Coronary artery (tissue), 2 donors: ENCODE measurements around the gene BCL11A.

Experiments
- DNase-seq: peaks from one replicate; pipeline ENCODE4 v3.0.0-alpha.2; 2017; ENCODE audit warnings: low spot score
- H3K27ac ChIP-seq, 2 donors: fragments of 200-600 bp; sonication (generic); one replicate each; pipeline ENCODE4 v1.5.1; 2016 to 2019
- H3K4me3 ChIP-seq: fragments of 200-600 bp; sonication (generic); 2 replicates; pipeline ENCODE4 v1.5.1; 2016; ENCODE audit warnings: mild to moderate bottlenecking, moderate library complexity
- TF ChIP-seq, protein P1 (sequence below): fragments of 200-600 bp; sonication (generic); IDR thresholded peaks from one replicate; pipeline ENCODE4 v1.5.1; 2019; ENCODE audit warnings: antibody characterized with exemption

The BCL11A gene

DNA sequence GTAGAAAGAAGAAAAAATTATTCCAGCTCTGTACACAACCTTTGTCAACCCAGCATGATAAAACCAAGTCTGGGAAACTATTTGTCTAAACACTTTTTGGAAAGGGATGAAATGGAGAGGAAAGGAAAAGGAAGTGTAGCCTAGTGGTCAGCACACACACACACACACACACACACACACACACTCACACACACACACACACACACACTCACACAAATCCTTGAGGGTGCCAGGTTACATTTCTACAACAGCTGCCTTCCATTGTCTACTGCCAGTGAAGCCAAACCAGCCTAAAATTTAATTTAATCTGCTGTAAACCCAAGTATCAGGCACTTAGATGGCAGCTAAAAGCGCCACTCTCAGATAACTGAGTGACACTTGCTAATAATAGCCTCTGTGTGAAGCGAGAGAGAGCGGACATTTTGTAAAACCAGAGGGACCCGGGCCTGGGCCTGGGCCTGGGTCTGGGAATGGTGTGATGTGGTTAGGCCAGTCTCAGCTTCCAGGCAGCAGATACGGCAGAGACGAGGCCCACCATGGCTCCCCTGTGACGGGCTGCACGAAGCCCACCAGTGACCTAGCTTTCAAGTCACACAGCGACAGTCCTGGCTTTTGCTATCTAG, 32.4 kb downstream of the BCL11A start:
- TF ChIP-seq, protein P1, sequence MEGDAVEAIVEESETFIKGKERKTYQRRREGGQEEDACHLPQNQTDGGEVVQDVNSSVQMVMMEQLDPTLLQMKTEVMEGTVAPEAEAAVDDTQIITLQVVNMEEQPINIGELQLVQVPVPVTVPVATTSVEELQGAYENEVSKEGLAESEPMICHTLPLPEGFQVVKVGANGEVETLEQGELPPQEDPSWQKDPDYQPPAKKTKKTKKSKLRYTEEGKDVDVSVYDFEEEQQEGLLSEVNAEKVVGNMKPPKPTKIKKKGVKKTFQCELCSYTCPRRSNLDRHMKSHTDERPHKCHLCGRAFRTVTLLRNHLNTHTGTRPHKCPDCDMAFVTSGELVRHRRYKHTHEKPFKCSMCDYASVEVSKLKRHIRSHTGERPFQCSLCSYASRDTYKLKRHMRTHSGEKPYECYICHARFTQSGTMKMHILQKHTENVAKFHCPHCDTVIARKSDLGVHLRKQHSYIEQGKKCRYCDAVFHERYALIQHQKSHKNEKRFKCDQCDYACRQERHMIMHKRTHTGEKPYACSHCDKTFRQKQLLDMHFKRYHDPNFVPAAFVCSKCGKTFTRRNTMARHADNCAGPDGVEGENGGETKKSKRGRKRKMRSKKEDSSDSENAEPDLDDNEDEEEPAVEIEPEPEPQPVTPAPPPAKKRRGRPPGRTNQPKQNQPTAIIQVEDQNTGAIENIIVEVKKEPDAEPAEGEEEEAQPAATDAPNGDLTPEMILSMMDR: no peak
- H3K27ac ChIP-seq: no peak overlapping the region
- no peak overlapping the region for H3K4me3 ChIP-seq
- no peak for DNase-seq

DNA sequence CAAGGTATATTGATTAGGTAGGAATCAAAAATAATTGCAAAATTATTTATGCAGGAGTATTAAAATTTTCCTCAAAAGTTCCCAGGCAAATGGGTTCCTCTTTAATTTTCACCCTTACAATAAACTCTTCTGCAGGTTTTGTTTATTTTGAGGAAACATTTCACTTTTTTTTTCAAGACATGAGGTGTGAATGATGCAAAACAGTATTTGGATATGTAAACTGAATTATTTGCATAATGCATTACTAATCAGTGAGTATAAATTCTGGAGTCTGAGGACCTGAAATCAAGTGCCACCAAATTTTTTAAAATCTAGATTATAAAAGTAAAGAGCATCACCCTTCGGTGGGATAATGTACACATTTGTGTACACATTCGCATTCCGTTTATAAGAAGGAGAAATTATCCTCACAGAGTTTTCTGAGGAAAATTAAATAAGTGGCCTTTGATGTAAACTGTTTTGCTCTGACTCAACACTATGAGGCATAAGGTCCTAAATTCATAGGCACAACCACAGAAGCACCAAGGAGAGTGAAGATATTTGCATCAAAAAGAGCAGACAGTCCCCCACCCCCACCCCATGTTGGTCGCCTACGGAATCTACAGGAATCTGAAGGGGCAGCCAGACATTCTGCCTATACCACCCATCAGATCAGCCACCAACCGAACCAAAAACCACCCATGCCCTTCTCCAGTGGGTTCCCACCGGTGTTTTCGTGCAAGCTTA, 33.1 kb downstream of the BCL11A start:
- TF ChIP-seq, protein P1: no peak

DNA sequence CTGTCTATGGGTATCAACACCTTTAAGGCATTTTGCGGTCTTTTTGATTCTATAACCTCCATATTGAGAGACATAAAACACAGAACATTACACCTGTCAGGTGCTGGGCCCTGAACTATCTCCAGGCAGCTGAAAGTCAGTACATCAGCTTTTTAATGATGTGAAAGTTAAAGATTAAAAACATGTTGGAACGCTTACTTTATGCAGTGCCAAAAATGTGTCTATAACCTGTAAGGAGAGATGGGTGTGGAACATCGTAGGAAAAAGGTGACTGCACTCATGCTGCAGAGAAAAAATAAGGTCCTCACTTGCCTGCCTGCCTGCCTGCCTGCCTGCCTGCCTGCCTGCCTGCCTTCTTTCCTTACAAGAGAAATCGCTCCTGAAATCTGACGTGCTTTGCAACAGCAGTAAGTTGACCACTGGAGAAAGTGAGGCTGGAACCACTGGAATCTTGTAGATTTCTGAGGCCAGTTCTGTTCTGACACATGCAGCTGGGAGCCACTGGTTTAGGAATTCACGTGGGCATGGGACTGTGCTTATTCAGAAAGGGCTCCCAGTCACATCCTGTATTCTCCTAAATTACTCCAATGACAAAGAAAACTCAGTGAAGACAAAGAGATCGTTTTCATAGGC, 34.1 kb downstream of the BCL11A start:
- TF ChIP-seq, protein P1: no peak
- no peak overlapping the region for H3K4me3 ChIP-seq
- DNase-seq: no peak
- H3K27ac ChIP-seq: no peak overlapping the region

More for the DNA sequence above, 33.1 kb downstream of the BCL11A start:
- Histone ChIP-seq H3K4me3 (no peak overlapping the region), H3K27ac (no peak overlapping the region)
- DNase-seq: no peak

DNA sequence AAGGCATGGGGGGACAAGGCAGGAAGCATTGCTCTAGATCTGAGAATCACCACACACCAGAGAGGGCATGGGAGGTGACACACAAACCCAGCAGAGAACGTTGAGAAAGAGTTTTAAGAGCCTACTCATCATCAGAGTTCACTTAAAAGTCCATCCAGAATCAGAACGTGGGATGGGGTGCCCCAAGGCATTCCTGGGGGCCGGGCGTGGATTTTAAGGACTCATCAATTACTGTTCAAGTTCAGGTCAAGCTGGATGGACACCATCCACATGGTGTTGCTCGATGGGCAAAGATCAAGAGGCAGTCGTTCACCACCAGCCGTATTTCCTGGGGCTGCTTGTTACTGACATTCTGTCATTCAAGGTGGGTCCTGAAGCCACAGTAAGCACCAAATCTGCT, 34.9 kb downstream of the BCL11A start:
- DNase-seq: no peak
- TF ChIP-seq, protein P1: no peak
- Histone ChIP-seq H3K4me3 (no peak overlapping the region), H3K27ac (no peak overlapping the region)

DNA sequence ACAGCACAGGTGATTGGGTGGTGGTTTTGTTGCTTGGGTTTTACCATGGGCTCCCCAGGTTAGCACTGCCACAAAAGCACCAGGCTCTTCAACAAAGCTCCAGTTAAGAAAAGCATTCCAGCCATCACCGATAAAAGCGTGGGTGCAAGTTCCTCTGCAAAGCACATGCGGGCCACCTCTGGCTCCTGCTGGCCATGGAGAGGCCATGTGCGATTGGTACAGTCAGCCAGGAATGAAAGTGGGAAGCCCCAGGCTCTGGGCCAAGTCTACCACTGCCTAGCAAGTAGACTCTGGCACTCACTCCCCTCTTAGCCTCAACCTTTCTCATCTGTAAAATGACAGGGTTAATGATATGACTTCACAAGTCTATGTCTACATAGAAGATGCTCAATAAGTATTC, 36.0 kb downstream of the BCL11A start:
- no peak overlapping the region for H3K4me3 ChIP-seq
- DNase-seq: no peak
- H3K27ac ChIP-seq: no peak overlapping the region
- TF ChIP-seq, protein P1: no peak

DNA sequence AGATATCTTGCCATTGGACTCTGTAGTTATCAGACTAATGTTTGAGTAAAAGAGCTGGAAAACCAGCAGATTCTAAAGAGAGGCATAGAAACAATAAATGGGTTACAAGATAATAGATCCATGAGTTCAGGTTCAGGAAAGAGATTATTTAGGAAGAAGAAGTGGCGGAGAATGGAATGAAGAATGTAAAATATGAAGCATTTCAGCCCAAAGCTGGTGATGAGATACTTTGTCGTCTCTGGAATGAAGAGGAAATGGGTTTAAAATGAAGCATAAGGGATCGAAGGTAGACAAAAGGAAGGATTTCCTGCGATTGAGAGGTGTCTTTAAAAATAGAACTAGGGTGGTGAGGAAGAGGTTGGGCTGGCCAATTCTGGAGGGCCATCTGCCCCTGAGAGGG, 36.6 kb downstream of the BCL11A start:
- no peak overlapping the region for H3K27ac ChIP-seq
- no peak for DNase-seq

More for the DNA sequence above, 36.6 kb downstream of the BCL11A start:
- H3K4me3 ChIP-seq: no peak overlapping the region
- TF ChIP-seq, protein P1: no peak
